Neural cell (in vitro differentiated cells): ENCODE measurements around the gene PTPRN2. TPM values are rescaled to one million over a fixed set of nuclear protein-coding genes. Genes with fewer than 3 reads are reported as not detected.

Experiments used
- H2AFZ ChIP-seq: fragments of 200-600, 300-800 bp; sonication (generic), shearing (Covaris generic); 2 replicates; pipeline ENCODE4 v1.6.0; 2014; ENCODE audit warnings: low read depth, mild to moderate bottlenecking, antibody characterized with exemption, low read length, moderate library complexity
- H3F3A ChIP-seq: fragments of 200-600 bp; shearing (Covaris generic); 2 replicates; pipeline ENCODE4 v1.6.1; 2016; ENCODE audit warnings: mild to moderate bottlenecking, moderate library complexity, mixed read lengths, antibody characterized with exemption, low read length; ENCODE audit not compliant: insufficient read depth, poor library complexity, severe bottlenecking
- H3K27ac ChIP-seq: fragments of 200-600, 300-800 bp; sonication (generic), shearing (Covaris generic); 2 replicates; pipeline ENCODE4 v1.5.1; 2014; ENCODE audit warnings: mild to moderate bottlenecking, low read length, moderate library complexity
- H3K27me3 ChIP-seq: fragments of 300-800, 200-600 bp; sonication (generic), shearing (Covaris generic); 2 replicates; pipeline ENCODE4 v1.6.0; 2014; ENCODE audit warnings: mild to moderate bottlenecking, low read depth, low read length, moderate library complexity; ENCODE audit not compliant: insufficient read depth
- H3K36me3 ChIP-seq: fragments of 300-800, 200-600 bp; sonication (generic), shearing (Covaris generic); 2 replicates; pipeline ENCODE4 v1.5.1; 2014; ENCODE audit warnings: mild to moderate bottlenecking, antibody characterized with exemption, low read length, moderate library complexity; ENCODE audit not compliant: insufficient read depth
- H3K4me2 ChIP-seq: fragments of 300-800, 200-600 bp; sonication (generic), shearing (Covaris generic); 2 replicates; pipeline ENCODE4 v1.6.0; 2014; ENCODE audit warnings: mild to moderate bottlenecking, low read length
- H3K4me3 ChIP-seq: fragments of 300-800, 200-600 bp; sonication (generic), shearing (Covaris generic); 2 replicates; pipeline ENCODE4 v1.5.1; 2014; ENCODE audit warnings: mild to moderate bottlenecking, low read length, moderate library complexity
- H3K79me2 ChIP-seq: fragments of 200-600 bp; shearing (Covaris generic); replicated peaks from 2 replicates; pipeline ENCODE4 v1.6.0; 2014; ENCODE audit warnings: mild to moderate bottlenecking, low read length, moderate library complexity; ENCODE audit not compliant: insufficient read depth
- H3K9ac ChIP-seq: fragments of 300-800, 200-600 bp; sonication (generic), shearing (Covaris generic); 2 replicates; pipeline ENCODE4 v1.6.1; 2016; ENCODE audit warnings: mild to moderate bottlenecking, low read length, mixed read lengths
- H3K9me2 ChIP-seq: fragments of 200-600 bp; shearing (Covaris generic); 2 replicates; pipeline ENCODE4 v1.6.1; 2016; ENCODE audit warnings: mild to moderate bottlenecking, low read length, mixed read lengths; ENCODE audit not compliant: insufficient read depth
- H3K9me3 ChIP-seq: fragments of 200-600, 300-800 bp; sonication (generic), shearing (Covaris generic); 2 replicates; pipeline ENCODE4 v1.6.1; 2016; ENCODE audit warnings: mild to moderate bottlenecking, mixed run types, low read length, moderate library complexity, mixed read lengths
- H4K20me1 ChIP-seq: fragments of 200-600 bp; shearing (Covaris generic); 2 replicates; pipeline ENCODE4 v1.6.1; 2016; ENCODE audit warnings: mild to moderate bottlenecking, mixed run types; ENCODE audit not compliant: insufficient read depth
- CTCF ChIP-seq: fragments of 450-650 bp; IDR thresholded peaks from 2 replicates; pipeline ENCODE4 v1.5.1; 2014; ENCODE audit warnings: antibody characterized with exemption, mild to moderate bottlenecking, moderate library complexity; ENCODE audit not compliant: poor library complexity, severe bottlenecking
- EP300 ChIP-seq: fragments of 450-650 bp; conservative IDR thresholded peaks from 2 replicates; pipeline ENCODE4 v1.6.1; 2014; ENCODE audit warnings: antibody characterized with exemption, mild to moderate bottlenecking, moderate library complexity; ENCODE audit not compliant: poor library complexity, severe bottlenecking
- EZH2 ChIP-seq: fragments of 200-600, 300-800 bp; shearing (Covaris generic), sonication (generic); IDR thresholded peaks from 2 replicates; pipeline ENCODE4 v1.6.1; 2014; ENCODE audit warnings: antibody characterized with exemption, low read length, borderline replicate concordance, mild to moderate bottlenecking; ENCODE audit not compliant: insufficient read depth, poor library complexity, severe bottlenecking
- MXI1 ChIP-seq: fragments of 450-650 bp; conservative IDR thresholded peaks from 2 replicates; pipeline ENCODE4 v1.6.1; 2014; ENCODE audit warnings: antibody characterized with exemption, mild to moderate bottlenecking; ENCODE audit not compliant: poor library complexity, severe bottlenecking
- POLR2AphosphoS5 ChIP-seq: IDR thresholded peaks from 2 replicates; pipeline ENCODE4 v1.6.1; 2012
- RAD21 ChIP-seq: fragments of 450-650 bp; conservative IDR thresholded peaks from 2 replicates; pipeline ENCODE4 v1.6.1; 2014; ENCODE audit warnings: antibody characterized with exemption, mild to moderate bottlenecking, moderate library complexity
- REST ChIP-seq: IDR thresholded peaks from 2 replicates; pipeline ENCODE4 v1.6.1; 2012; ENCODE audit warnings: borderline replicate concordance
- SMC3 ChIP-seq: fragments of 450-650 bp; conservative IDR thresholded peaks from 2 replicates; pipeline ENCODE4 v1.6.1; 2014; ENCODE audit warnings: antibody characterized with exemption, mild to moderate bottlenecking, moderate library complexity; ENCODE audit not compliant: poor library complexity
- TAF1 ChIP-seq: IDR thresholded peaks from 2 replicates; pipeline ENCODE4 v1.6.1; 2012; ENCODE audit warnings: low read depth
- polyA plus RNA-seq: library from polyadenylated mRNA; depleted of rRNA; stranded (reverse); fragments of >200 nt; gene quantifications from 2 replicates; pipeline ENCODE4 v1.2.3, GENCODE V29; 2014

The PTPRN2 gene
- polyA plus RNA-seq, 1 donor from 2014 or later: 31.0 TPM

GRCh38 chr7:157574120-157574825 lies 1013.4 kb downstream of the PTPRN2 start:
- Histone ChIP-seq H3K9me2 (no peaks in the 10 kb centered on the region), H2AFZ (no peak overlapping the region), H3F3A (no peaks in the 10 kb centered on the region), H3K79me2 (peaks cover 4% of the 10 kb centered on the region), H3K36me3 (peaks cover 24% of the 10 kb centered on the region), H3K27ac (peak overlapping the region; percentile 58), H3K9me3 (no peaks in the 10 kb centered on the region), H3K4me3 (peak overlapping the region; percentile 19), H3K9ac (no peak overlapping the region), H3K4me2 (no peak overlapping the region), H4K20me1 (no peaks in the 10 kb centered on the region), H3K27me3 (no peaks in the 10 kb centered on the region)
- no peak for TF ChIP-seq TAF1
- TF ChIP-seq SMC3: no peak
- TF ChIP-seq CTCF: no peak
- TF ChIP-seq POLR2AphosphoS5: no peak
- no peak for TF ChIP-seq EZH2

GRCh38 chr7:157573244-157573643 lies 1014.4 kb downstream of the PTPRN2 start:
- Histone ChIP-seq H3K9me3 (no peaks in the 10 kb centered on the region), H3F3A (no peaks in the 10 kb centered on the region)

More at GRCh38 chr7:157573244-157573643, 1014.4 kb downstream of the PTPRN2 start:
- Histone ChIP-seq H3K27ac (no peak overlapping the region), H4K20me1 (no peaks in the 10 kb centered on the region), H3K36me3 (peaks cover 24% of the 10 kb centered on the region), H3K9me2 (no peaks in the 10 kb centered on the region), H3K27me3 (no peaks in the 10 kb centered on the region), H3K79me2 (peaks cover 4% of the 10 kb centered on the region), H3K9ac (no peak overlapping the region), H3K4me3 (no peak overlapping the region), H3K4me2 (no peak overlapping the region), H2AFZ (no peak overlapping the region)
- TF ChIP-seq RAD21: no peak
- TF ChIP-seq MXI1: no peak
- no peak for TF ChIP-seq SMC3
- TF ChIP-seq REST: no peak
- TF ChIP-seq CTCF: no peak
- TF ChIP-seq EP300: no peak
- no peak for TF ChIP-seq EZH2
- no peak for TF ChIP-seq POLR2AphosphoS5
- TF ChIP-seq TAF1: no peak
